ENCODE results near the gene AANAT.

AANAT gene

GRCh38 chr17:76442341-76443338 is 24.8 kb upstream of the AANAT start:
- no peak for DNase-seq

GRCh38 chr17:76444518-76445311 is 22.7 kb upstream of the AANAT start:
- DNase-seq = no peak

- no peak for DNase-seq
Observed at GRCh38 chr17:76445697-76446448, 21.5 kb upstream of the AANAT start.

GRCh38 chr17:76446449-76447231 is 20.8 kb upstream of the AANAT start:
- DNase-seq = no peak

DNA sequence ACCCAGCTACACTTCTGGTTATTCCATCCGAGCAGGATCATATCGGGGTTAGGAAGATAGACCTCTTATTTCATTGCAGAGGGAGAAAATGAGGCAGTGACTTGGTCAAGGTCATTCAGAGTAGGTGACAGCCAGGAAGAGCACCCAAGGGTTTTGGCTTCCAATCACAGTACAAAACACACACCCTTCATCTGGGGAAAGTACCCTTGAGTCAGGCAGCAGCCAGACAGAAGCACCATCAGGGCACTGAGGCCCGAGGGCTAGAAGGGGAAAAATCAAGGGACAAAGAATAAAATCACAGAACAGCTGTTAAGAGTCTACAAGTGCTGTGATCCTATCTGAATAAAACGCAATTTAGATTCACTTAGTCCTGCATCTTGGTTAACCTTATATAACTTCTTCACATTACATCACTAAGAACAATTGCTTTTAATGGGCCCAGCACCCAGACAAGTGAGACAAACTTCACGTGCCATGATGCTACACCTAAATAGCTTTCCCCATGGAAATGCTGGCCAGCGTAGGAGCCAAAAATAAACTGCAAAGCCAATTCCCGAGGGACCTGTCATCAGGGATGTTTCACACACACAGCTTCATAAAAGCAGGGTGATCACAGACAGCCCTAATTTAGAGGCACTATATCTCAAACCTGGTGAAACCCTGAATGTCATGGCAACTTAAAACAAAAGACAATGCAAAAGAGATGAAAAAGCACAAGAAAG is 19.3 kb upstream of the AANAT start:
- DNase-seq = no peak

DNA sequence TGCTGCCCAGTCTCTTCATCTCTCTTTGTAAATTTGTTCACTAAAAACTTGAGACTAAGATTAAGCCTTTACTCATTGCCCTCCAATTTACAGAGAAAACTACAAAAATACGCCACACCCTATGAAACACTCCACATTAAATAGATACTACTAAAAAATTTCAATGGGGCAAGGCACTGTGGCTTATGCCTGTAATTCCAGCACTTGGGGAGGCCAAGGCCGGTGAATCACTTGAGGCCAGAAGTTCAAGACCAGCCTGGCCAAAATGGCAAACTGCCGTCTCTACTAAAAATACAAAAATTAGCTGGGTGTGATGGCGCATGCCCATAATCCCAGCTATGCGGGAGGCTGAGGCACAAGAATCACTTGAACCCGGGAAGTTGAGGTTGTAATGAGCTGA is 18.3 kb upstream of the AANAT start:
- no peak for DNase-seq

DNA sequence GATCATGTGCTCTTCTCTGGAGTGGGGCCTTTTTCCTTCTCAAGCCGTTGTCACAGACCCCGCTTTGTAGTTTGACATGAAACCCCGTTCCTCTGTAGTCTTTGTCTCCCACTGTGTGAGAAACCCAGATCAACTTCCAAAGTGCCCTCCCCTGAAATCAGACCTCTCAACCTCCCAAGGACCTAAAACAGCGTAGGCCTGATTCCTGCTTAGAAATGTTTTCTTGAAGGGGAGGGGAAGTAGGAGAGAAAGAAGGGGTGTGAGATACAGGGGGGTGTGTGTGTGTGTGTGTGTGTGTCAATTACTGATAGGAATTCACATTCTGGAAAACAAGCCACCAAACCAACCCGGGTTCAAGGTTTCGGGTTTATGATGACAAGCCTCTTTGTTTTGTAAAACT is 15.9 kb upstream of the AANAT start:
- DNase-seq = no peak

DNA sequence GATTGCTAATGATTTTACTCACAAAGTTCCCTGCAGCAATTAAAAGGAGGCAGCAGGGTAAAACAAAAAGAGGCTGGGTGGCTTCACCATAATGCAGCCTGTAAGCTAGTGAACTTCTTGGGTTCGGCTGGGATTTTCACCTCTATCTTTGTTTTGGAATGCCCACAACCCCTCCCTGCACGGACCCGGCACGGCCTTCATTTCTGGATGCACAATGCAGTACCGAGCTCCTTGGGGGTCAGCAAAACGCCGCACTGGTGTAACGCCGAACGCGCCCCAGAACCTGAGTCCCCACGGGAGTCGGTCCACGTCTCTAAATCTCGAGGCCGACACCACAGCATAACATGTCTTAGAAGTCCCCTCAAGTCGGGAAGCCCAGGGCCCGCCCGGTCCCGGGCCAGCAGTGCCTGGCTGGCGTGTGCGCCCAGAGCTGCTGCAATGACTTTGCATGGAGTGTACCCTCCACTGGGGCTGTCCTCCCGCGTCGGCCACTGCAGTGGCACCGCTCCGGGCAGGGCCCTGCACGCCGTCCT is 15.2 kb upstream of the AANAT start:
- peak in 1 of 2 donors; percentile 21 for DNase-seq

GRCh38 chr17:76452660-76453430 is 14.6 kb upstream of the AANAT start, which contains the start of gene UBE2O:
Gene UBE2O (minus strand): TSS chr17:76453152. CDS start chr17:76453141, 11 bp downstream.
- peak; percentile 92 to 95 for DNase-seq

- DNase-seq = no peak
Observed at GRCh38 chr17:76453431-76453743, 14.0 kb upstream of the AANAT start.

GRCh38 chr17:76458580-76459490 is 8.6 kb upstream of the AANAT start:
- DNase-seq = peak in 1 of 2 donors; percentile 16

GRCh38 chr17:76459674-76460073 is 7.7 kb upstream of the AANAT start:
- DNase-seq = no peak

GRCh38 chr17:76461765-76462555 is 5.4 kb upstream of the AANAT start:
- DNase-seq = no peak

- DNase-seq = no peak
Observed at GRCh38 chr17:76462556-76463290, 4.7 kb upstream of the AANAT start.

DNA sequence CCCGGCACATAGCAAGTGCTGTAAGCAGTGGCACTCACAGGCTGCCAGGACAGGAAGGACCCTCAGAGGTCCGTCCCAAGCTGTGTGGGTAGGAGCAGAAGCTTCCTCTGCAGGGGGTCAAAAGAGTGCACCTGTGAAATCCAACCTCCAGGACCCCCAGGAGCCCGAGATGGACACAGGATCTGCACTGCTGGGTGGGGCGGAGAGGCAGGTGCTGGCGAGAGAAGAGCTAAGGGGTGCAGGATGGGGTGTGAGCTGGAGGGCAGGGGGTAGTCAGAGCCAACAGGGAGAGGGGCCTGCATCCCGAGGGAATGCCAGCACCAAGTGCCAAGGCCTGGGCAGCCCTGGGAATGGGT is 650 bp upstream of the AANAT start:
- no peak for DNase-seq

- DNase-seq = no peak
Observed at GRCh38 chr17:76467809-76468633, 618 bp downstream of the AANAT start.

- no peak for DNase-seq
Observed at GRCh38 chr17:76468634-76469010, 1.2 kb downstream of the AANAT start.

Data from CD4-positive, alpha-beta T cell treated with Interferon alpha-2 for 1 hour (primary cell).